GM12874 (cell line): ENCODE results near the gene RPL18.

ENCODE experiments used
- CTCF ChIP-seq: IDR thresholded peaks from 2 replicates; pipeline ENCODE4 v1.5.1; 2011; ENCODE audit warnings: low read depth, mild to moderate bottlenecking, control low read depth, low read length, moderate library complexity; ENCODE audit not compliant: insufficient read depth

The RPL18 gene

GRCh38 chr19:48660852-48661710, 42.1 kb upstream of the RPL18 start:
- no peak for TF ChIP-seq CTCF

GRCh38 chr19:48659768-48660167, 40.8 kb upstream of the RPL18 start:
- no peak for TF ChIP-seq CTCF

- no peak for TF ChIP-seq CTCF
Observed at GRCh38 chr19:48658483-48658882, 39.5 kb upstream of the RPL18 start.

GRCh38 chr19:48656840-48657474, 38.0 kb upstream of the RPL18 start:
- TF ChIP-seq CTCF = no peak

GRCh38 chr19:48654299-48655059, 35.5 kb upstream of the RPL18 start:
- TF ChIP-seq CTCF = no peak

- no peak for TF ChIP-seq CTCF
Observed at GRCh38 chr19:48651683-48652048, 32.7 kb upstream of the RPL18 start.
